ENCODE measurements around the gene ERC2.

ERC2 gene

DNA sequence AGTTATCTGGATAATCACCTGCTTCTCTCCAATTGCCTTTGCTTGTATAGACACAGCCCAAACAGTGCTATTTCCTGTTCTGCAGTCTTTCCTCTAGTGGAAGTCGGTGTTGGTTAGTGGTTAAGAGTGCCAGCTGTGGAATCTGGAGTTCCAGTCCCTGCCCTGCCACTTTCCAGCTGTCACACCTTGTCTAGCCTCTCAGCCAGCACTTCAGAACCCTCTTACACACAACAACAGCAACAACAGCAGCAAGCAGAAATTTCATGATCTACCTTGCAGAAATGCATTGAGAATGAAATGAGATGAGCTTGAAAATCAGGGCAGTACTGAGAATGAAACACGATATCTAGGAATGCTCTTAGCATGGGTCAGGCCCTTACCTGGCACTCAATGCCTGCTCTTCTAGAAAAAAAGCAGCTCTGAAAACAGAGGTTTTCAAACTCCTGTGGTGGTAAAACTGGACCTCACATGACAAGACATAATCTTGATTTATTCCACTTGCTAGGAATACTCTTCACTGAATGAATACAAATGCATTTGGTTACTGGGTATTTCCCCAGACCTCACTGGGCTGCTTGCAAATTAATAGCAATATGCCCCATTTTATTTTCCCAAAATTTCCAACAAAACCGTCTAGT is 977.9 kb downstream of the ERC2 start:
- TF ChIP-seq, protein P1, sequence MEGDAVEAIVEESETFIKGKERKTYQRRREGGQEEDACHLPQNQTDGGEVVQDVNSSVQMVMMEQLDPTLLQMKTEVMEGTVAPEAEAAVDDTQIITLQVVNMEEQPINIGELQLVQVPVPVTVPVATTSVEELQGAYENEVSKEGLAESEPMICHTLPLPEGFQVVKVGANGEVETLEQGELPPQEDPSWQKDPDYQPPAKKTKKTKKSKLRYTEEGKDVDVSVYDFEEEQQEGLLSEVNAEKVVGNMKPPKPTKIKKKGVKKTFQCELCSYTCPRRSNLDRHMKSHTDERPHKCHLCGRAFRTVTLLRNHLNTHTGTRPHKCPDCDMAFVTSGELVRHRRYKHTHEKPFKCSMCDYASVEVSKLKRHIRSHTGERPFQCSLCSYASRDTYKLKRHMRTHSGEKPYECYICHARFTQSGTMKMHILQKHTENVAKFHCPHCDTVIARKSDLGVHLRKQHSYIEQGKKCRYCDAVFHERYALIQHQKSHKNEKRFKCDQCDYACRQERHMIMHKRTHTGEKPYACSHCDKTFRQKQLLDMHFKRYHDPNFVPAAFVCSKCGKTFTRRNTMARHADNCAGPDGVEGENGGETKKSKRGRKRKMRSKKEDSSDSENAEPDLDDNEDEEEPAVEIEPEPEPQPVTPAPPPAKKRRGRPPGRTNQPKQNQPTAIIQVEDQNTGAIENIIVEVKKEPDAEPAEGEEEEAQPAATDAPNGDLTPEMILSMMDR (IDR thresholded peaks at IDR 0.05) = no peak
- TF ChIP-seq ZFX (IDR thresholded peaks at IDR 0.05; ENCODE audit: borderline replicate concordance) = no peak
- H3K27ac ChIP-seq = no peak overlapping the region

GRCh38 chr3:55489798-55490132 is 978.5 kb downstream of the ERC2 start:
- no peak for TF ChIP-seq ZFX (IDR thresholded peaks at IDR 0.05; ENCODE audit: borderline replicate concordance)
- TF ChIP-seq, protein P1 (IDR thresholded peaks at IDR 0.05) = no peak
- no peak overlapping the region for H3K27ac ChIP-seq

DNA sequence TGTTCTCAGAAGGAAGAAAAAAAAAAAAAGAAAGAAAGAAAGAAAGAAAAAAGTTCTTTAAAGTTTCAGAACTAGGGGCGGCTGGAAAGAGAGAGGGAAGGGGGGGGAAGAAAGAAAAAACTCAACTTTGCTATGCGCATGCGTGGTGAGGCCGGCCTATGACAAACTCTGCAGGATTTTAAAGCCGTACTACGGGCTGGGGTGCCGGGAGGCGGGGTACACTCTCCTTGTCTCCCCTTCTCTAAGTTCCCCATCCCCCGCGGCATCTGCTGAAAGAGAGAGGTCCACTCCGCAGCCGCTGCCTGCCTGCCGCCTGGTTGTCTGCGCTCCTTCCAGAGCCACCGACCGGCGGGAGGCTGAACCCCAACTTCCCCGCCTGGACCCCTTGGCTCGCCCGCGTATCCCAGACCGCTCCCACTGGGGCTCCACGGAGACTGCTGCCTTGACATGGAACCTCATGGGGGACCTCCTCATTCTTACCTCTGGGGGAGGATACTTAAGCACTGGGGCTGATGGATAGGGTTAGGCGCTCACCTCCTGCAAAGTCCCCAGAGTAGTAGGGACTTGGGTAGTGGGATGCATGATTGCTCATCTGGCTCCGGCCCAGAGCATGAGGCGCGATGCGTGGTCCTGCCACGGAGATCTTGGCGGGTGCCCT is 979.7 kb downstream of the ERC2 start:
- no peak overlapping the region for H3K27ac ChIP-seq
- TF ChIP-seq, protein P1 (IDR thresholded peaks at IDR 0.05) = no peak
- no peak for TF ChIP-seq ZFX (IDR thresholded peaks at IDR 0.05; ENCODE audit: borderline replicate concordance)

- no peak overlapping the region for H3K27ac ChIP-seq
- TF ChIP-seq, protein P1 (IDR thresholded peaks at IDR 0.05) = no peak
- no peak for TF ChIP-seq ZFX (IDR thresholded peaks at IDR 0.05; ENCODE audit: borderline replicate concordance)
These were observed 980.7 kb downstream of the ERC2 start for GRCh38 chr3:55487381-55488241.

- no peak within 1 kb of the TSS for H3K27ac ChIP-seq
- TF ChIP-seq, protein P1 (IDR thresholded peaks at IDR 0.05) = no peak; the same call in 1 of the 2 replicates
- no peak for TF ChIP-seq ZFX (IDR thresholded peaks at IDR 0.05; ENCODE audit: borderline replicate concordance)
These were observed 981.3 kb downstream of the ERC2 start, which contains the start of gene WNT5A for GRCh38 chr3:55486857-55487380. Gene WNT5A (minus strand): TSS chr3:55487306. CDS start chr3:55486985, 321 bp downstream.

GRCh38 chr3:55486101-55486856 is 982.0 kb downstream of the ERC2 start:
- no peak overlapping the region for H3K27ac ChIP-seq
- TF ChIP-seq, protein P1 (IDR thresholded peaks at IDR 0.05) = no peak
- no peak for TF ChIP-seq ZFX (IDR thresholded peaks at IDR 0.05; ENCODE audit: borderline replicate concordance)

All from 22Rv1 (cell line).